ENCODE data around the gene TAGLN. TPM values are rescaled to one million over a fixed set of nuclear protein-coding genes. Genes with fewer than 3 reads are reported as not detected.

Gene TAGLN
- total and polyA plus RNA-seq, 9 of the 15 experiments (the other 6 are each of a cell fraction or from before 2014, with no cell fraction given) = 0.21 to 4.9 (median 1.1) TPM

- TF ChIP-seq REST (IDR thresholded peaks at IDR 0.05; ENCODE audit: borderline replicate concordance) (no peak), REST (CRISPR knock-in tag; IDR thresholded peaks at IDR 0.05; ENCODE audit: low read depth) (0 out of 2 replicates have a peak, but pooled peaks have one; percentile 41), PCBP1 (IDR thresholded peaks at IDR 0.05; ENCODE audit: low read depth, low read length, poor library complexity, severe bottlenecking) (peak; percentile 51), NR4A1 (CRISPR knock-in tag; IDR thresholded peaks at IDR 0.05) (peak; percentile 62; the same call in 1 of the 2 replicates), NR4A1 (tag; IDR thresholded peaks at IDR 0.05) (no peak), ARID2 (IDR thresholded peaks at IDR 0.05) (0 out of 2 replicates have a peak, but pooled peaks have one; percentile 11)
Measured at GRCh38 chr11:117232911-117233409, 33.8 kb downstream of the TAGLN start (continued).

All from K562 (cell line).